HEK293 (cell line): ENCODE results near the gene SPZ1.

Experiments
- CTCF ChIA-PET: fragments of 350-600 bp; formaldehyde crosslinking; extraction: SDS; loops from one replicate; lab custom pipeline; 2021; ENCODE audit warnings: antibody characterized with exemption; lab: Yijun Ruan, JAX
- POLR2A ChIA-PET: fragments of 300-600 bp; formaldehyde crosslinking; extraction: SDS; loops from one replicate; lab custom pipeline; 2020; ENCODE audit warnings: antibody characterized with exemption, inconsistent platforms; lab: Yijun Ruan, JAX
- H3K27ac ChIP-seq: fragments of 200-500 bp; sonication (Bioruptor generic); 2 replicates; pipeline ENCODE4 v1.5.1; 2014; ENCODE audit warnings: low read depth, low read length, control low read depth, inconsistent platforms; ENCODE audit errors: extremely low read depth
- H3K36me3 ChIP-seq, 2 experiments: fragments of 200-500 bp in 1 of 2; sonication (Bioruptor generic) in 1 of 2; 1 replicate in 1 of 2; 2 replicates in 1 of 2; pipeline ENCODE4 v1.5.1; 2014 to 2017; ENCODE audit warnings: inconsistent platforms in 2 of 2, low read length in 2 of 2; ENCODE audit not compliant: control insufficient read depth in 2 of 2, insufficient read depth in 1 of 2
- H3K4me1 ChIP-seq: fragments of 200-500 bp; sonication (Bioruptor generic); 2 replicates; pipeline ENCODE4 v1.5.1; 2014; ENCODE audit warnings: mild to moderate bottlenecking, low read length, inconsistent platforms; ENCODE audit not compliant: control insufficient read depth, insufficient read depth
- H3K4me3 ChIP-seq: 2 replicates; pipeline ENCODE4 v1.5.1; 2011; ENCODE audit warnings: low read depth, mild to moderate bottlenecking, control low read depth, low read length, moderate library complexity
- H3K9me3 ChIP-seq: fragments of 200-500 bp; sonication (Bioruptor generic); 2 replicates; pipeline ENCODE4 v1.5.1; 2014; ENCODE audit warnings: low read depth, low read length, inconsistent platforms; ENCODE audit not compliant: control insufficient read depth, insufficient read depth
- GLIS2 ChIP-seq: fragments of 450-650 bp; formaldehyde crosslinking; IDR thresholded peaks from 2 replicates; pipeline ENCODE4 v1.5.1; 2016; ENCODE audit warnings: missing biosample characterization, missing genetic modification characterization
- MEIS1 ChIP-seq: sonication (generic); formaldehyde crosslinking; IDR thresholded peaks from 2 replicates; pipeline ENCODE4 v1.8.1; 2022; ENCODE audit warnings: missing genetic modification reagents, mild to moderate bottlenecking, borderline replicate concordance
- MYNN ChIP-seq: fragments of 450-650 bp; formaldehyde crosslinking; IDR thresholded peaks from 2 replicates; pipeline ENCODE4 v1.5.1; 2016; ENCODE audit warnings: missing biosample characterization, missing genetic modification characterization, borderline replicate concordance
- OVOL3 ChIP-seq: fragments of 450-650 bp; formaldehyde crosslinking; IDR thresholded peaks from 2 replicates; pipeline ENCODE4 v1.5.1; 2016; ENCODE audit warnings: missing biosample characterization, missing genetic modification characterization
- RBAK ChIP-seq: fragments of 450-650 bp; formaldehyde crosslinking; IDR thresholded peaks from 2 replicates; pipeline ENCODE4 v1.5.1; 2016; ENCODE audit warnings: missing biosample characterization, missing genetic modification characterization
- ZBTB17 ChIP-seq: fragments of 450-650 bp; formaldehyde crosslinking; IDR thresholded peaks from 2 replicates; pipeline ENCODE4 v1.5.1; 2016; ENCODE audit warnings: missing biosample characterization, missing genetic modification characterization
- ZFP37 ChIP-seq: fragments of 450-650 bp; formaldehyde crosslinking; IDR thresholded peaks from 2 replicates; pipeline ENCODE4 v1.5.1; 2016; ENCODE audit warnings: missing biosample characterization, missing genetic modification characterization
- ZNF24 ChIP-seq: fragments of 450-650 bp; formaldehyde crosslinking; IDR thresholded peaks from 2 replicates; pipeline ENCODE4 v1.5.1; 2016; ENCODE audit warnings: missing biosample characterization, missing genetic modification characterization
- ZNF391 ChIP-seq: fragments of 450-650 bp; formaldehyde crosslinking; IDR thresholded peaks from 2 replicates; pipeline ENCODE4 v1.5.1; 2016; ENCODE audit warnings: low read depth, missing biosample characterization, missing genetic modification characterization, borderline replicate concordance
- ZNF501 ChIP-seq: fragments of 450-650 bp; formaldehyde crosslinking; IDR thresholded peaks from 2 replicates; pipeline ENCODE4 v1.5.1; 2016; ENCODE audit warnings: missing biosample characterization, missing genetic modification characterization
- ZNF521 ChIP-seq: fragments of 450-650 bp; formaldehyde crosslinking; IDR thresholded peaks from 2 replicates; pipeline ENCODE4 v1.5.1; 2017; ENCODE audit warnings: missing biosample characterization, mild to moderate bottlenecking, missing genetic modification characterization
- ZNF529 ChIP-seq: fragments of 450-650 bp; formaldehyde crosslinking; IDR thresholded peaks from 2 replicates; pipeline ENCODE4 v1.5.1; 2017; ENCODE audit warnings: missing genetic modification characterization, missing biosample characterization; ENCODE audit not compliant: insufficient replicate concordance
- ZNF624 ChIP-seq: fragments of 450-650 bp; formaldehyde crosslinking; IDR thresholded peaks from 2 replicates; pipeline ENCODE4 v1.5.1; 2017; ENCODE audit warnings: missing biosample characterization, missing genetic modification characterization
- ZNF629 ChIP-seq: fragments of 450-650 bp; formaldehyde crosslinking; IDR thresholded peaks from 2 replicates; pipeline ENCODE4 v1.5.1; 2017; ENCODE audit warnings: missing biosample characterization, missing genetic modification characterization
- ZNF677 ChIP-seq: fragments of 450-650 bp; IDR thresholded peaks from 2 replicates; pipeline ENCODE4 v1.5.0; 2018; ENCODE audit warnings: missing biosample characterization, mild to moderate bottlenecking, missing genetic modification characterization, moderate library complexity
- ZNF707 ChIP-seq: fragments of 450-650 bp; formaldehyde crosslinking; IDR thresholded peaks from 2 replicates; pipeline ENCODE4 v1.5.1; 2016; ENCODE audit warnings: missing biosample characterization, missing genetic modification characterization
- ZNF830 ChIP-seq: fragments of 450-650 bp; IDR thresholded peaks from 2 replicates; pipeline ENCODE4 v1.5.0; 2018; ENCODE audit warnings: missing biosample characterization, missing genetic modification characterization, low read depth, mild to moderate bottlenecking, moderate library complexity
- TF ChIP-seq, protein P1 (sequence below): fragments of 450-650 bp; formaldehyde crosslinking; optimal IDR thresholded peaks from 2 replicates; pipeline ENCODE3; 2016; ENCODE audit warnings: missing biosample characterization, mild to moderate bottlenecking, missing genetic modification characterization
- TF ChIP-seq, protein P2 (sequence below): fragments of 450-650 bp; formaldehyde crosslinking; IDR thresholded peaks from 2 replicates; pipeline ENCODE4 v1.5.1; 2016; ENCODE audit warnings: missing biosample characterization, missing genetic modification characterization, low read depth
- TF ChIP-seq, protein P3 (sequence below): fragments of 450-650 bp; formaldehyde crosslinking; IDR thresholded peaks from 2 replicates; pipeline ENCODE4 v1.5.1; 2016; ENCODE audit warnings: missing biosample characterization, missing genetic modification characterization

Gene SPZ1

DNA sequence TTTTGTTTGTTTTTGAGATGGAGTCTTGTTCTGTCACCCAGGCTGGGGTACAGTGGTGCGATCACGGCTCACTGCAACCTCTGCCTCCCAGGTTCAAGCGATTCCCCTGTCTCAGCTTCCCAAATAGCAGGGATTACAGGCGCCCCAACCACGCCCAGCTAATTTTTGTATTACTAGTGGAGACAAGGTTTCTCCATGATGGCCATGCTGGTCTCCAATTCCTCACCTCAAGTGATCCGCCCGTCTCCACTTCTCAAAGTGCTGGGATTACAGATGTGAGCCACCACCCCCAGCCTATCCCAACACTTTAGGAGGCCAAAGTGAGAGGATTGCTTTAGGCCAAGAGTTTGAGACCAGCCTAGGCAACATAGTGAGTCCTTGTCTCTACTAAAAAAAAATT is 19.3 kb downstream of the SPZ1 start:
- CTCF ChIA-PET: no interaction called here
- H3K4me1 ChIP-seq: no peaks in the 10 kb centered on the region
- no peaks in the 10 kb centered on the region for H3K36me3 ChIP-seq
- no peak overlapping the region for H3K27ac ChIP-seq
- POLR2A ChIA-PET: no interaction called here
- no peak overlapping the region for H3K4me3 ChIP-seq
- no peaks in the 10 kb centered on the region for H3K9me3 ChIP-seq
- TF ChIP-seq RBAK (tag by site-specific recombination): no peak
- TF ChIP-seq, protein P1, sequence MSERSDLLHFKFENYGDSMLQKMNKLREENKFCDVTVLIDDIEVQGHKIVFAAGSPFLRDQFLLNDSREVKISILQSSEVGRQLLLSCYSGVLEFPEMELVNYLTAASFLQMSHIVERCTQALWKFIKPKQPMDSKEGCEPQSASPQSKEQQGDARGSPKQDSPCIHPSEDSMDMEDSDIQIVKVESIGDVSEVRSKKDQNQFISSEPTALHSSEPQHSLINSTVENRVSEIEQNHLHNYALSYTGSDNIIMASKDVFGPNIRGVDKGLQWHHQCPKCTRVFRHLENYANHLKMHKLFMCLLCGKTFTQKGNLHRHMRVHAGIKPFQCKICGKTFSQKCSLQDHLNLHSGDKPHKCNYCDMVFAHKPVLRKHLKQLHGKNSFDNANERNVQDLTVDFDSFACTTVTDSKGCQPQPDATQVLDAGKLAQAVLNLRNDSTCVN (tag by site-specific recombination): no peak
- no peak for TF ChIP-seq ZNF629 (tag by site-specific recombination)
- no peak for TF ChIP-seq MEIS1 (CRISPR knock-in tag)
- no peak for TF ChIP-seq ZNF521
- TF ChIP-seq ZNF501 (tag by site-specific recombination): no peak
- TF ChIP-seq ZNF24 (tag by site-specific recombination): no peak
- TF ChIP-seq, protein P2, sequence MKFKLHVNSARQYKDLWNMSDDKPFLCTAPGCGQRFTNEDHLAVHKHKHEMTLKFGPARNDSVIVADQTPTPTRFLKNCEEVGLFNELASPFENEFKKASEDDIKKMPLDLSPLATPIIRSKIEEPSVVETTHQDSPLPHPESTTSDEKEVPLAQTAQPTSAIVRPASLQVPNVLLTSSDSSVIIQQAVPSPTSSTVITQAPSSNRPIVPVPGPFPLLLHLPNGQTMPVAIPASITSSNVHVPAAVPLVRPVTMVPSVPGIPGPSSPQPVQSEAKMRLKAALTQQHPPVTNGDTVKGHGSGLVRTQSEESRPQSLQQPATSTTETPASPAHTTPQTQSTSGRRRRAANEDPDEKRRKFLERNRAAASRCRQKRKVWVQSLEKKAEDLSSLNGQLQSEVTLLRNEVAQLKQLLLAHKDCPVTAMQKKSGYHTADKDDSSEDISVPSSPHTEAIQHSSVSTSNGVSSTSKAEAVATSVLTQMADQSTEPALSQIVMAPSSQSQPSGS (tag by site-specific recombination): no peak
- no peak for TF ChIP-seq OVOL3 (tag by site-specific recombination)
- TF ChIP-seq ZNF707 (tag by site-specific recombination): no peak
- TF ChIP-seq ZNF677: no peak

DNA sequence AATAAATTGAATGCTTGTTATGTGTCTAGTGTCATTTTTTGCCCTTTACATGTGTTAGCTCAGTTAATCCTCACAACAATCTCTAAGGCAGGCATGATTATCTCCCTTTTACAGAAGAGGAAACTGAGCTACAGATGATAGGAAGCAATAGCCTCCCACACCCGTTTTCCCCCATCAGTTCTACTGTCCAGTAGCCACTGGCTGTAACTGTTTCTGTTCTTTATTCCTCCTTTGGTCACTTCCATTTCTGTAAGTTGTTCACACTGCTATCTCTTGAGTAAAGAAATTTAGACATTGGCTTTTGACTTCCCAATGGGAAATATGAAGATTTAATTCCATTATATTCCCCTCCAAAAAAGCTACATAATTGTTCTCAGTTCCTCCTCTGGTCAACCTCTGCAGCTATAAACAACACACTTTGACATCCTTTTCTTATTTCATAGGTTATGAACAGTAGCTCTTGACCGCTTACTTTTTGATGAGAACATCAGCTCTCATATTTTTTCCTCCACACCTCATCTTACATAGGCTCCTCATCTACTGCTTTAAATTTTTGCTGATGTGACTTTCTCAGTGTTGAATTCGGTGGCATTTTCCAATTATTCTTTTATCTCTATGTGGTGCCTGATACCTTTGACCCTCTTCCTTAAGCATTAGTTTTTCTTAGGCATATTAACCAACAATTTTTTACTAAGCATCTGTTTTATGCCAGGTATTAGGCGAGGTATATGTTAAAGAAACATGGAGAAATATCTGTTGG is 21.4 kb downstream of the SPZ1 start:
- H3K4me3 ChIP-seq: no peak overlapping the region
- no peaks in the 10 kb centered on the region for H3K4me1 ChIP-seq
- H3K36me3 ChIP-seq: no peaks in the 10 kb centered on the region
- CTCF ChIA-PET: interaction anchor here (0.6 kb wide), 1 partner anchor 250 kb away, joined by 3 read pairs; no protein-coding TSS in a partner anchor
- TF ChIP-seq ZNF391 (tag by site-specific recombination) (no peak), ZNF529 (tag by site-specific recombination) (no peak)
- POLR2A ChIA-PET: interaction anchor here (0.6 kb wide), 1 partner anchor 1065 kb away, joined by 3 read pairs; no protein-coding TSS in a partner anchor
- no peaks in the 10 kb centered on the region for H3K9me3 ChIP-seq
- no peak overlapping the region for H3K27ac ChIP-seq

DNA sequence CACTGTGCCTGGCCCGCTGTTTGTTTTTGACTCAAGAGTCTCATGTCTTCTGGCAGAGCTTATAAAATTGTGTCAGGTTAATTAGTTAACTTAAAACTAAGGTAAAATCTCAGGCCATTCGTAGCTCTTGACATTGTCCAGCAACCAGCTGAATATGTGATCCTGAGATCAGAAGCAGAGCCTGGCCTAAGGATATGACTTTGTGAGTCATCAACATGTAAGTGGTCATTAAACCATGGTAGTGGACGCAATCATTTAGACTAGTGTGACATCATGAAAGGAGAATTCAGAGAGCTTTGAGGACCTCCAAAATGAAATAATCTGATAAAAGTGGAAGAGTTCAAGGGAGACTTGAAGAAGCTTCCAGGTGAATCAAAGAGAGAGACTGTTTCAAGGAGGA is 23.3 kb downstream of the SPZ1 start:
- ChIA-PET POLR2A (no interaction called here), CTCF (no interaction called here)
- H3K9me3 ChIP-seq: no peaks in the 10 kb centered on the region
- TF ChIP-seq MYNN (tag by site-specific recombination): no peak
- TF ChIP-seq ZFP37 (tag by site-specific recombination): no peak
- no peak for TF ChIP-seq GLIS2 (tag by site-specific recombination)
- no peak for TF ChIP-seq ZBTB17
- TF ChIP-seq, protein P3, sequence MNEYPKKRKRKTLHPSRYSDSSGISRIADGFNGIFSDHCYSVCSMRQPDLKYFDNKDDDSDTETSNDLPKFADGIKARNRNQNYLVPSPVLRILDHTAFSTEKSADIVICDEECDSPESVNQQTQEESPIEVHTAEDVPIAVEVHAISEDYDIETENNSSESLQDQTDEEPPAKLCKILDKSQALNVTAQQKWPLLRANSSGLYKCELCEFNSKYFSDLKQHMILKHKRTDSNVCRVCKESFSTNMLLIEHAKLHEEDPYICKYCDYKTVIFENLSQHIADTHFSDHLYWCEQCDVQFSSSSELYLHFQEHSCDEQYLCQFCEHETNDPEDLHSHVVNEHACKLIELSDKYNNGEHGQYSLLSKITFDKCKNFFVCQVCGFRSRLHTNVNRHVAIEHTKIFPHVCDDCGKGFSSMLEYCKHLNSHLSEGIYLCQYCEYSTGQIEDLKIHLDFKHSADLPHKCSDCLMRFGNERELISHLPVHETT: no peak
- TF ChIP-seq ZNF830 (tag by site-specific recombination): no peak
- TF ChIP-seq ZNF624 (tag by site-specific recombination): no peak
- TF ChIP-seq ZNF629 (tag by site-specific recombination): peak; percentile 53
- no peaks in the 10 kb centered on the region for H3K4me1 ChIP-seq
- no peak overlapping the region for H3K27ac ChIP-seq
- no peaks in the 10 kb centered on the region for H3K36me3 ChIP-seq
- no peak overlapping the region for H3K4me3 ChIP-seq
